Activated gamma-delta T cell (primary cell): ENCODE measurements around the gene CHP1.
"Not testable (repeated sequence)": the region's sequence is repeated elsewhere in the genome, so short reads cannot be mapped to it uniquely, and the experiment has no call there.

Experiments
- DNase-seq: peaks from one replicate; lab custom pipeline; 2025; lab: John Stamatoyannopoulos, UW

CHP1 gene

DNA sequence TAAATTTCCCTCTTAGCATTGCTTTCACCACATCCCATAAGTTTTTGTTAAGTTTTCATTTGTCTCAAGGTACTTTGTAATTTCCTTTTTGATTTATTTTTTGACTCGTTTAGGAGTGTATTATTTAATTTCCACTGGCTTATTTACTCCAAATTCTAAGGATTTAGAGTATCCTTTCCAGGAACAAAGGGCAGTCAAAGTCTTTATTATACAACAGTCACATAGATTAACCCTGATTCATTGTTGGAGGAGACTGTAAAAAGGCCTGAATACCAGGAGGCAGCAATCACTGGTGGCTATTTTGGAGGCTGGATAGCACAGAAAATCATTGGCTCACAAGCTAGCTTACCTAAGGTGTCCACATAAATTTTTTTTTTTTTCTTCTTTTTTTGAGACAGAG lies 61.5 kb downstream of the CHP1 start:
- no peak for DNase-seq

DNA sequence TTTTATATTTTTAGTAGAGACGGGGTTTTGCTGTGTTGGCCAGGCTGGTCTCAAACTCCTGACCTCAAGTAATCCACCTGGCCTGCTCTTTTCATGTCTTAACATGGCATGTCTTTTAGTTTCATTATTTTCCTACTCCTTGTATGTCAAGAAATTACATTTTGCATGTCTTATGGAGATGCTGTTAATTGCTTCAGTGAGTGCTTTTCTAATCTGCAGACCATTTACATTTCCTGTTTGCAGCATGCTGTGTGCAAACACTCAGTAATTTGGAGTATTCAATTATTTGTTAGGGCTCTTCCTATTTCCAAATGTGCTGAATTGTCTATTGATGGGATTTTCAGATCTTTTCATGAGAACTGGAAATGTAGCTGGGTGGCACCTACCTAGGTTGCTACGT lies 70.1 kb downstream of the CHP1 start:
- not testable (repeated sequence) for DNase-seq

DNA sequence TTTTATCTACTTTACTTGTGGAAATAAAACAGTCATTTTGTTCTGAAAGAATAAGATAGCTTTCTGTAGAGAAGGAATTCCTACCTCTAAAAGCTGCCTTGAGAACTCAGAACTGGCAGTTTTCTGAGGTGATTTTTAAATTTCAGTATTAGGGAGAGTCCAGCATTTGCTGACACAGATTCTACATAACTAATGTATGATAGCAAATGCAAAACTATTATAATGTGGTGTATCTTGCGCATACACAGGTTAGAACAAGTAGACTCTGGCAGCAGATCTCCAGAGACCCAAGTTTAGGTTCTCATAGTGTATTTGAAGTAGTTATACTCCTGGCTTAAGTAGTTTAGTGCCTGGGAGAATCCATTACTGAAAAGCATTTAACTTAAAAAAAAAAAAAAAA lies 70.5 kb downstream of the CHP1 start:
- DNase-seq, result no peak

DNA sequence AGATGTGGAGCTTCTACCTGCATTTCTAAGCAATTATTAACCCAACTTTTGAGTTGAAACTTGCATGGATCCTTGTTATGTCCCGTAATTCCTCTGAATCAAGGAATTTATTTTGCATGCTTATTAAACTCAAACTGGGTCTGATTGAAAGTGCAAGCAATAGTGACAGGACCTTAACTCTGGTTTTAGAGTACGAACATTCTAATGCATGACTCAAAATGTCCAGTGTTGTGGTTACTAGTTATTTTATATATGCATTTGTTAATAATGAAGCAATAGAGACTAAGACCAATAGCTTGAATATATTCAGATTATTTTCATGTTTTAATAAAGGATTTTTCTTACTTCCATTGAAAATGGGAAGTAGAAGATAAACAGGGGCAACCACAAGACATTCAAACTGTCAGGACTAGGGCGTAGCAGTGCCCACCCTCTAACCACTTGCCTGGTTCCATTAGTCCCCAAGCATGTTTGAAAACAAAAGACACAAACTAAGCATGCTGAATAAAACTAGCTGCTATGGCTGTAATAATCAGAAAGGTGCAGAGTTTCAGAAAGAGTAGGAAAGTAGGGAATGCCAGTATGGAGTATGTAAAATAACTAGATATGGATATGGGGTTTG lies 73.2 kb downstream of the CHP1 start:
- DNase-seq, result no peak

- DNase-seq, result no peak
Measured at GRCh38 chr15:41307679-41308078, 76.6 kb downstream of the CHP1 start.

DNA sequence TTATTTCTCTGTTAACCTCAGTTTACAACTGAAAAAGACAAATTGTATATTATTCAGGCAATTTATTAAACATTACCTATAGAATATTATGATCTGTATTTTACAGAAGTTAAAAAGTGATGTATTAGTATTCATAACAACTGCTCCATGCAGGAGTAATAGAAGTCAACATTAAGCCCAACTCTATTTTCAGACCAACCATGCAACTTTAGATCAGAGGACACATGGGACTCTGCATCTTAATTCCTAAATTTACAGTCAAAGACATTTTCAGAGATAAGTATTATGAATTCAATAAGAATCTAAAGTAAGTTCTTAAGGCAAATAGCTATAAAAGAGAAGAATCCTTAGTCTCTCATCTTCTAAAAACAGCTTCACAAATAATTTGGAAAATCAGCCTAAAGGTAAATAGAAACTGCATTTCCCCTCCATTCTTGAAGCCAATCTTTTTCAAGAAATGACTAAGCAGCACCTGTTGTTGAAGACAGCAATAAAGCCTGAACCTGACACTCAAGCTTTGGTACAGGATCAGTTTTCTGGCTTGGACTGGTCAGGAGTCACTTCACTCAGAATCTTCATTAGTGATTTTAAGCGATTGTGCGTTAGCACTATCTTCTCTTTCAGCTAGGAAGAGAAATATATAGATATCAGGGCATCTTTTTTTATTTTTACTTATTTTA lies 78.3 kb downstream of the CHP1 start:
- no peak for DNase-seq

GRCh38 chr15:41320805-41321330 lies 89.8 kb downstream of the CHP1 start:
- DNase-seq, result not testable (repeated sequence)

DNA sequence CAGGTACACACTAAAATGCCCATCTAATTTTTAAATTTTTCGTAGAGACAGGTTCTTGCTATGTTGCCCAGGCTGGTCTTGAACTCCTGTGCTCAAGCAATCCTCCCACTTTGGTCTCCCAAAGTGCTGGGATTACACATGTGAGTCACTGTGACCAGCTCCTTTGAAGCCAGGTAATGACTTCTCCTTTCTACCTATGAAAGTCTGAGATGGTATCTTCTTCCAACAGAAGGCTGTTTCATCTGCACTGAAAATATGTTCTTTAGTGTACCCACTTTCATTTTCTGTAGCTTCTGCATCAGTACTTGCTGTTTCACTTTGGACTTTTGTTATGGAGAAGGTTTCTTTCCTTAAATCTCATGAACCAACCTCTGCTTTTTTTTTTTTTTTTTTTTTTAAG lies 92.5 kb downstream of the CHP1 start:
- DNase-seq, result no peak

GRCh38 chr15:41331281-41331680 lies 100.2 kb downstream of the CHP1 start:
- no peak for DNase-seq
